D721Med (cell line): ENCODE measurements around the gene HOXA5.

ENCODE experiments used
- DNase-seq: peaks from one replicate; pipeline ENCODE4 v3.0.0; 2011; ENCODE audit warnings: low spot score; ENCODE audit not compliant: insufficient read length
- FAIRE-seq: peaks from 2 replicates; lab custom pipeline; 2011; peaks lifted over from hg19 to GRCh38; lab: Jason Lieb, UNC
- TF ChIP-seq, protein P1 (sequence below): IDR thresholded peaks from 2 replicates; pipeline ENCODE4 v1.5.1; 2012; ENCODE audit warnings: mild to moderate bottlenecking, control low read depth; ENCODE audit not compliant: insufficient read depth; ENCODE audit errors: missing control alignments

The HOXA5 gene

DNA sequence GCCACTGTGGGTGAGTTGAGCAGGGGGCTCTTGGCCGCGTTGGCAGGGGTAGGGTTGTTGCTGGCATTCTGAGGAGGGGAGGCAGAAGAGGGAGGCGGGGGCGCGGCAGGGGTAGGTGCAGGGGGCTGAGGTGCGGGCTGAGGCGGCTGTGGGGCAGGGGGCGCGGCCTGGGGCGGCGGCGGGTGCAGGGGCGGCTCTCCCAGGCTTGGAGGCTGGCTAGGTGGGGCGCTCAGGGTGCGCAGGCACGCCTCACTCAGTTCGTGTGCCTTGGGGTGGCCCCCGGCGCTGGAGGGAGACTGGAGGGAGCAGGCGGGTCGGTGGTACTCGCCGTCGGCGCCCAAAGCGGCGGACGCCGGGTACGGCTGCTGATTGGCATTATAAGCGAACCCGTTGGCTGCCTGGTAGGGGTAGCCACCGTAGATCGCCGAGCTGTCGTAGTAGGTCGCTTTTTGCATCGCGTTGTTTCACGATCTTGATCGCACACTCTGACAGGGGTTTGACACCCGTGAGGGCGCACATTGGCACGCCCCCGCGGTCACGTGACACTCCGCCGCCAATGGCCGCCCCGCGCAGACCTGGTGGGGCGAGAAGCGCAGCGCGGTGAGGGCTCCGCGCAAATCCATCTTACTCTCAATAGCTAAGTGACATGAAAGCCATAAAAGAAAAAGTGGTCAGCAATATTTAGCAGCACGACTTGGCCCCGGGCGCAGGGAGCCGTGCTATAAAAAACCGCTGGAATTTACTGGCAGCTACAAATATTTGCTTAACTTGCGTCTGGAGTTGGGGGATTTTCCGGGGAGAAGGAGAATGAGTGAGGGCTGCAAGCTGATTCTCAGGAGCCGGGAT lies 33.1 kb downstream of the HOXA5 start:
- DNase-seq, result no peak
- FAIRE-seq, result no peak
- TF ChIP-seq, protein P1, sequence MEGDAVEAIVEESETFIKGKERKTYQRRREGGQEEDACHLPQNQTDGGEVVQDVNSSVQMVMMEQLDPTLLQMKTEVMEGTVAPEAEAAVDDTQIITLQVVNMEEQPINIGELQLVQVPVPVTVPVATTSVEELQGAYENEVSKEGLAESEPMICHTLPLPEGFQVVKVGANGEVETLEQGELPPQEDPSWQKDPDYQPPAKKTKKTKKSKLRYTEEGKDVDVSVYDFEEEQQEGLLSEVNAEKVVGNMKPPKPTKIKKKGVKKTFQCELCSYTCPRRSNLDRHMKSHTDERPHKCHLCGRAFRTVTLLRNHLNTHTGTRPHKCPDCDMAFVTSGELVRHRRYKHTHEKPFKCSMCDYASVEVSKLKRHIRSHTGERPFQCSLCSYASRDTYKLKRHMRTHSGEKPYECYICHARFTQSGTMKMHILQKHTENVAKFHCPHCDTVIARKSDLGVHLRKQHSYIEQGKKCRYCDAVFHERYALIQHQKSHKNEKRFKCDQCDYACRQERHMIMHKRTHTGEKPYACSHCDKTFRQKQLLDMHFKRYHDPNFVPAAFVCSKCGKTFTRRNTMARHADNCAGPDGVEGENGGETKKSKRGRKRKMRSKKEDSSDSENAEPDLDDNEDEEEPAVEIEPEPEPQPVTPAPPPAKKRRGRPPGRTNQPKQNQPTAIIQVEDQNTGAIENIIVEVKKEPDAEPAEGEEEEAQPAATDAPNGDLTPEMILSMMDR, result no peak

DNA sequence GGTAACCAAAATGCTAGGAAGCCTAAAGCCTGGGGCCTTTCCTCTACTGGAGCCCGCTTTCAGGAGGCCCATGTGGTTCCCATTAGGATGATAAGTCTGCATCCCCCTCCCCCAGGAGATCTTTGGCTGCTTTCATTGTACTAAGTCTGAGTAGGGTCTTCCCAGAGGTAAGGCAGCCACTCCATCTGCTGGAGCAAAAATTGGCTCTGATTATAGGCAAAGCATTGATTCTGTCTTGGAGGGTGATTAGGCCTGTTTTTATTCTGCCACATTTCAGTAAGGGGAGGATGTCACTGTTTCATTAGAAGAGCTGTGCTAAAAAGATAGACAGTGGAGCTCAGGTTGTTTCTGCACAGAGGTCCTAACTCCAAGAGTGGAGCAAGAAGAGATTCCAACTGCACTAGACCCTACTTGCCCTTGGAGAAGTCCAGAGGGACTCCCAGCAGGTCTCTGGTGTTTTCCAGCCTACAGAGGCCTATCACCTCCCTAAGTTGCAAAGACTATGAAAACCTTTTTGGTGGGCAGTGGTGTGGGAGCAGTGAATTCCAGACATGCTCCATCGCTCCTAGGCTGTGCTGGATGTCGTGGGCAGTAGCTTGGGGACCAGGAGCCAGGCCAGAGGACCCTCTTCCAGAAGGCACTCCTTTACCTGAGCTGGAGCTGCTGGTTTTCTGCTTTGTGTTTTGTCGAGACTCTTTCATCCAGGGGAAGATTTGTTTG lies 33.9 kb downstream of the HOXA5 start:
- DNase-seq (no peak), FAIRE-seq (no peak)

DNA sequence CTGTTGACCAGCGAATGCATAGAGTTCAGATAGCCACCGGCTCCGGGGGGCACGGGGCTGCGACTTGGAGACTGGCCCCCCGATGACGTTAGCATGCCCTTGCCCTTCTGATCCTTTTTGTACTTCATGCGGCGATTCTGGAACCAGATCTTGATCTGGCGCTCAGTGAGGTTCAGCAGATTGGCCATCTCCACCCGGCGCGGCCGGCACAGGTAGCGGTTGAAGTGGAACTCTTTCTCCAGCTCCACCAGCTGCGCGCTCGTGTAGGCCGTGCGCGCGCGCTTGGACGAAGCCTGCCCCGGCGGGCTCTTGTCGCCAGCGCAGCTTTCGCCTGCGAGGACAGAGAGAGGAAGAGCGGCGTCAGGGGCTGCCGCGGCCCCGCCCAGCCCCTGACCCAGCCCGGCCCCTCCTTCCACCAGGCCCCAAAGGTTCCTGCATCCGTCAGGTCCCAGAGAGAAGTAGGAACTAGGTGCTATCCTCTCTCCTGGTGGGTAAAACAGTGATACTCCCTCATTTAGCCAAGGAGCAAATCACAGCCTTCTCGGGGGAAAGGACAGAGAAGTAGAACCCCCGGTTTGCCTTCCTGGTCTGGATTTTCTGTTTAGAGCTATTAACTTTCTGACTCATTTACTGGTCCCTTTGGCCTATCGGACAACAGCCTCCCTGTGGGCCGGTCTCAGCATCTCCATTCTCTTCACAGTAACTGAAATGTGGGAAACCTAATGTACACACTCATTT lies 34.9 kb downstream of the HOXA5 start:
- TF ChIP-seq, protein P1, result no peak
- FAIRE-seq (no peak), DNase-seq (no peak)

More for the DNA sequence above, 33.9 kb downstream of the HOXA5 start:
- TF ChIP-seq, protein P1, result no peak

DNA sequence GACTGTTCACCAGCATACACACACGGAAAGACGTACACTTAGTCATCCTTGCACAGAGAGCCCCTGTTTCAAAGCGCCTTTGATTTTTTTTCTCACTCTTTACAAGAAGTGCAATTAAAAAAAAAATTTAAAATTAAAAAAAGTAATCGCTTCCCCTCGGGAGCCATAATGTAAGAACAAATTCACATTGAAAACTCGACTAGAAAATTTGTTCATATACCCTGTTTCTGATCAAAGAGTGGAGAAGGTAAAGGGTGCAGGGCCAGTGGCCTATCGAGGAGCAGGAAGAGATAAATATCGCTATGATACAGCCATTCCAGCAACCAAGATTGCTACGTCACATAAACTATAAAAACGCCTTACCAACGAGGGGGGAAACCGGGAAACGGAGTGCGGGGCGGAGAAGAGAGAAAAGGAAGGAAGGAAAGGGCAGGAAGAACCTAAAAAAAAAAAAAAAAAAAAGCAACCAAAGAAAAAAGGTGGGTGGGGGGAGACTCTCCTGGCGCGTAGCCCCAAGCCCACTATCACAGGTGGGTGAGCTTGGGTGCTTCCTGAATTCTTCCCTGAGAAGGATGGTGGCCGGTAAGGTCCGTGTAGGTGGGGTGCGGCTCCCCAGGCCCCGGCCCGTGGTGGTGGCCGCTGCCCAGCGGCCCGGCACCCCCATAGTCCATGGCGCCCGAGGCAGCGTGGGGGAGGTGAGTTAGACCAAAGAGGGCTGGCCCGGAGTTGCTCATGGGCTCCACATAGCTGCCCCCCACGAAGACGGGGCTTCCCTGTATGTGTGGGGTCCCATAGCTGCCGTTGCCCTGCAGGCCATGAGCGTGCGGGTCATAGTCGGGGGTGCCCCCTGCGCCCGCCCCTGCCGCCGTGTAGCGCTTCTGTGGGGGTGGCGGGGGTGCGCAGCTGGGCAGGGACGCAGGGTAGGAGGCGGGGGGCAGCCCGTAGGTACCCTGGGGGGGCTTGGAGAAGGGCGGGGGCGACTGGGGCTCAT lies 35.8 kb downstream of the HOXA5 start:
- FAIRE-seq (no peak), DNase-seq (no peak)
- TF ChIP-seq, protein P1, result no peak

DNA sequence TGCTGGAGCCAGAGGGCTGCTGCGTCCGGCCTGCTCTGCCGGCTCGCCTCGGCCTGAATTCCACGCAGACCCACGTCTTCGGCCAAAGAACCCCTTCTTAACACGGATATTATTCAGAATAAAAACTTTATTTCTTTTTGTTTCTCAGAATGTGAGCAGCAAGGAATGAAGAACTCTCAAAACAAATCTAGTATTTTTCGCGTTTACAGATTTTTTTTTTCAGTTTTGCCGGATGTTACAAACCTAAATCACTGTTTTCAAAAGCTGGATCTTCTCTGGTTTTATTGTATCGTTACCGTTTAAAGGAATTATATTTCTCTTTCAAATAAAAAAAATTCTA lies 36.6 kb downstream of the HOXA5 start:
- TF ChIP-seq, protein P1, result no peak
- DNase-seq (no peak), FAIRE-seq (no peak)

DNA sequence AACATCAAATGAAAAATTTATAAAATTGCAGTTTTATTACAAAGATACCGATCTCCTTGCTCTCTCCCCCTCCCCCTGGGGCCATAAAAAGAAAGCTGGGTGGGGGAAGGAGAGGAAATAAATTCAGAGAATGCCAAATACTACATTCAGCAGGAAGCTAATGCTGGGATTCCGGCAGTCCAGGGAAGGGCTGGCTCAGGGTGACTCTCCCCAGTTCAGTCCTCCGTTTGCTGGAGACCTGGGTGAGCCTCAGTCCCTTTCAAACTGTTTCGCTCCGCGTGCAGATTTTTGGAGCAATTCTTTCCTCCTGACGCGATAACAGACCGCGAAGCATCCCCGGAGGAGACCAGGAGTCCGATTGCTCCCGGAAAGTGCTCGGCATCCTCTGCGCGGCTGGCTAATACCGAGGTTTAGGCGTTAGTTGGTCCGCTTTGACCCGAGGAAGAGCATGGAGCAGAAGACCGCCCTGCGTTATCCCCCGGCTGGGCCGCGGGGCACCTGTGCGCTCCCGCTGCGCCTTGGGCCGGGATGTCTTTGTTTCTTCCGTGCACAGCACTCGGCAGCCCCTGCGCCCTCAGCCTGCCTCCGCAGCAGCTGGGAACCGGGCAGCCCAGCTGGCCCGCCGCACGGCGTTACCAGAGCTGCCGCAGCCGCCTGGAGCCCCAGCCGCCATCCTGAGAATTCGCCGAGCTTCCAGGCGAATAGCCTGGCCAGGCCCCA lies 37.1 kb downstream of the HOXA5 start:
- FAIRE-seq (no peak), DNase-seq (no peak)
- TF ChIP-seq, protein P1, result no peak
